Erythroblast (primary cell): ENCODE data around the gene CPNE2.

ENCODE experiments used
- GATA1 ChIP-seq: IDR thresholded peaks from 2 replicates; pipeline ENCODE4 v1.6.1; 2011; ENCODE audit warnings: low read depth, mild to moderate bottlenecking, control low read depth, low read length, moderate library complexity
- POLR2A ChIP-seq: IDR thresholded peaks from 2 replicates; pipeline ENCODE4 v1.6.1; 2011; ENCODE audit warnings: mild to moderate bottlenecking, low read length

- no peak for TF ChIP-seq POLR2A
- no peak for TF ChIP-seq GATA1
Measured at GRCh38 chr16:57167538-57167937, 75.2 kb downstream of the CPNE2 start.
